K562 (cell line): ENCODE data around the gene BCAS1. TPM values are rescaled to one million over a fixed set of nuclear protein-coding genes. Genes with fewer than 3 reads are reported as not detected.

Source experiments
- ATAC-seq: fragments of 200-7000 bp; cut with Tn5 transposase; 3 replicates; pipeline ENCODE4 v1.9.1; 2020; ENCODE audit warnings: moderate library complexity
- BruUV-seq: library from RNA; stranded (reverse); fragments of 400-500 nt; replicated peaks from 2 replicates; lab custom pipeline; 2021; lab: Mats Ljungman, UMichigan
- CTCF ChIA-PET: fragments of 300-600 bp; formaldehyde crosslinking; extraction: SDS; loops from one replicate; lab custom pipeline; 2021; ENCODE audit warnings: low intra/inter-chr PET ratio; lab: Yijun Ruan, JAX
- POLR2A ChIA-PET: fragments of 300-600, 350-650 bp; sonication (Branson Sonifier 250); formaldehyde crosslinking; extraction: SDS; loops from one replicate; lab custom pipeline; 2021; ENCODE audit warnings: antibody characterized with exemption, inconsistent platforms; lab: Yijun Ruan, JAX
- DNase-seq, 4 experiments: peaks; one replicate each; pipeline versions ENCODE4 v3.0.0 to v3.0.0-alpha.2; 2011 to 2018; ENCODE audit warnings: low spot score in 3 of 4, mixed read lengths in 3 of 4; ENCODE audit errors: extremely low read depth in 1 of 4
- FAIRE-seq: peaks from 2 replicates; lab custom pipeline; 2011; peaks lifted over from hg19 to GRCh38; lab: Jason Lieb, UNC
- H2AFZ ChIP-seq: 2 replicates; pipeline ENCODE4 v1.6.0; 2011; ENCODE audit warnings: low read depth, low read length, control low read depth, inconsistent platforms
- H3K27ac ChIP-seq: fragments of 200-600 bp; 3 replicates; pipeline ENCODE4 v1.8.0; 2011; ENCODE audit warnings: low read depth, mild to moderate bottlenecking, control low read depth, inconsistent platforms, low read length, moderate library complexity, mixed read lengths; ENCODE audit errors: extremely low read depth
- H3K27me3 ChIP-seq, 2 experiments: fragments of 300-600 bp in 1 of 2; 2 replicates in 1 of 2; 3 replicates in 1 of 2; pipeline versions ENCODE4 v1.6.0 to v1.8.0; 2011; ENCODE audit warnings: inconsistent platforms in 2 of 2, low read length in 2 of 2, mild to moderate bottlenecking in 1 of 2, mixed read lengths in 1 of 2, moderate library complexity in 1 of 2; ENCODE audit not compliant: control insufficient read depth in 2 of 2, insufficient read depth in 2 of 2
- H3K36me3 ChIP-seq: fragments of 300-600 bp; 3 replicates; pipeline ENCODE4 v1.8.0; 2011; ENCODE audit warnings: mild to moderate bottlenecking, low read length, inconsistent platforms; ENCODE audit not compliant: control insufficient read depth, insufficient read depth
- H3K4me1 ChIP-seq, 2 experiments: fragments of 200-600 bp in 1 of 2; replicated peaks in 1 of 2; 2 replicates in 1 of 2; 3 replicates in 1 of 2; pipeline versions ENCODE4 v1.5.1 to v1.8.0; 2011; ENCODE audit warnings: inconsistent platforms in 2 of 2, low read length in 2 of 2, mild to moderate bottlenecking in 1 of 2, mixed read lengths in 1 of 2, moderate library complexity in 1 of 2; ENCODE audit not compliant: control insufficient read depth in 2 of 2, insufficient read depth in 2 of 2
- H3K4me2 ChIP-seq: 2 replicates; pipeline ENCODE4 v1.6.1; 2011; ENCODE audit warnings: low read length, control low read depth, inconsistent platforms, mixed read lengths; ENCODE audit not compliant: insufficient read depth
- H3K4me3 ChIP-seq: fragments of 200-600 bp; sonication (generic), shearing (Covaris generic); 2 replicates; pipeline ENCODE4 v1.5.1; 2016; ENCODE audit warnings: control low read depth, inconsistent platforms
- H3K79me2 ChIP-seq: fragments of 200-600 bp; 3 replicates; pipeline ENCODE4 v1.8.0; 2011; ENCODE audit warnings: low read length, inconsistent platforms; ENCODE audit not compliant: control insufficient read depth, insufficient read depth
- H3K9ac ChIP-seq, 2 experiments: 2 replicates each; pipeline versions ENCODE4 v1.6.0 to v1.6.1; 2011; ENCODE audit warnings: low read depth in 2 of 2, low read length in 2 of 2, control low read depth in 1 of 2, inconsistent platforms in 1 of 2, mild to moderate bottlenecking in 1 of 2, mixed read lengths in 1 of 2; ENCODE audit not compliant: insufficient read depth in 1 of 2
- H3K9me1 ChIP-seq: one replicate; pipeline ENCODE4 v1.6.0; 2011; ENCODE audit warnings: inconsistent platforms, mild to moderate bottlenecking, low read length, moderate library complexity; ENCODE audit not compliant: control insufficient read depth, insufficient read depth
- H3K9me3 ChIP-seq: replicated peaks from 2 replicates; pipeline ENCODE4 v1.5.1; 2011; ENCODE audit warnings: low read depth, low read length, inconsistent platforms; ENCODE audit not compliant: control insufficient read depth, insufficient read depth
- H4K20me1 ChIP-seq: replicated peaks from 2 replicates; pipeline ENCODE4 v1.6.1; 2011; ENCODE audit warnings: low read length, inconsistent platforms, mixed read lengths; ENCODE audit not compliant: control insufficient read depth, insufficient read depth
- COPS2 ChIP-seq: fragments of 450-650 bp; conservative IDR thresholded peaks from 2 replicates; pipeline ENCODE4 v1.6.1; 2016; ENCODE audit warnings: mild to moderate bottlenecking, moderate library complexity
- CXXC5 ChIP-seq: fragments of 250-450 bp; sonication (Bioruptor Pico); IDR thresholded peaks from 2 replicates; pipeline ENCODE4 v1.8.0; 2022; ENCODE audit warnings: inconsistent platforms, mild to moderate bottlenecking, moderate library complexity
- EWSR1 ChIP-seq: fragments of 450-650 bp; IDR thresholded peaks from 2 replicates; pipeline ENCODE4 v1.6.1; 2018; ENCODE audit warnings: borderline replicate concordance, mild to moderate bottlenecking, low read depth, moderate library complexity; ENCODE audit not compliant: partially characterized antibody
- KDM5B ChIP-seq: fragments of 200-600 bp; sonication (generic); IDR thresholded peaks from 2 replicates; pipeline ENCODE4 v1.6.1; 2012; ENCODE audit warnings: low read depth, mild to moderate bottlenecking, moderate library complexity, low read length, control low read depth, inconsistent platforms; ENCODE audit not compliant: insufficient replicate concordance
- PURB ChIP-seq: sonication (generic); formaldehyde crosslinking; IDR thresholded peaks from 2 replicates; pipeline ENCODE4 v1.9.0; 2021; ENCODE audit warnings: low read depth, mild to moderate bottlenecking, missing genetic modification reagents
- RBM22 ChIP-seq: fragments of 200-400 bp; formaldehyde crosslinking; IDR thresholded peaks from 2 replicates; pipeline ENCODE4 v1.6.1; 2018; ENCODE audit warnings: low read length, low read depth; ENCODE audit not compliant: poor library complexity, severe bottlenecking
- RNF2 ChIP-seq: sonication (generic); IDR thresholded peaks from 2 replicates; pipeline ENCODE4 v1.6.1; 2016
- ZEB2 ChIP-seq: fragments of 450-650 bp; IDR thresholded peaks from 2 replicates; pipeline ENCODE4 v1.6.1; 2016
- ZFP1 ChIP-seq: fragments of 450-650 bp; formaldehyde crosslinking; IDR thresholded peaks from 2 replicates; pipeline ENCODE4 v1.4.0; 2020; ENCODE audit warnings: mild to moderate bottlenecking, mixed read lengths
- ZNF146 ChIP-seq: IDR thresholded peaks from one replicate; pipeline ENCODE4 v1.6.1; 2018; ENCODE audit warnings: missing compliant biosample characterization; ENCODE audit not compliant: unreplicated experiment
- ZNF23 ChIP-seq: fragments of 250-450 bp; sonication (Bioruptor Pico); IDR thresholded peaks from 2 replicates; pipeline ENCODE4 v1.4.0; 2020; ENCODE audit warnings: mild to moderate bottlenecking
- ZNF232 ChIP-seq: sonication (generic); formaldehyde crosslinking; IDR thresholded peaks from 2 replicates; pipeline ENCODE4 v1.8.0; 2022; ENCODE audit warnings: mild to moderate bottlenecking, missing genetic modification reagents
- ZNF263 ChIP-seq: sonication (generic); formaldehyde crosslinking; IDR thresholded peaks from 2 replicates; pipeline ENCODE4 v1.8.0; 2022; ENCODE audit warnings: mild to moderate bottlenecking, missing genetic modification reagents, borderline replicate concordance
- ZNF436 ChIP-seq: fragments of 250-450, 450-650 bp; sonication (Bioruptor Pico); formaldehyde crosslinking; IDR thresholded peaks from 2 replicates; pipeline ENCODE4 v1.7.0; 2020; ENCODE audit warnings: mild to moderate bottlenecking
- WGBS: fragments of 100-300 bp; shearing (Covaris generic); methylation state at CpG from one replicate; pipeline ENCODE4 v1.1.6; 2016; ENCODE audit warnings: low coverage, mixed read lengths; ENCODE audit not compliant: insufficient coverage; ENCODE audit errors: missing lambda C conversion rate; 5-methylcytosine and 5-hydroxymethylcytosine counted together
- in situ Hi-C: fragments of 300-500 bp; cut with MboI; formaldehyde crosslinking; loops from 4 replicates; pipeline ENCODE4 v1.15.0; 2018; ENCODE audit warnings: inconsistent platforms, mixed read lengths
- intact Hi-C: fragments of 100-400 bp; cut with micrococcal nuclease; formaldehyde crosslinking; loops from 2 replicates; pipeline ENCODE4 v1.14.2; 2022
- polyA plus RNA-seq, 8 experiments: library from polyadenylated mRNA; depleted of rRNA in 4 of 8; stranded (reverse) in 5 of 8; unstranded in 3 of 8; fragments of >200 nt; fragmentation: Nextera tagmentation in 2 of 8; fragmentation: Illumina TruSeq in 1 of 8; extraction: Ambion mirVana in 2 of 8; extraction: Trizol in 1 of 8; gene quantifications; 2 replicates each; pipeline versions ENCODE4 v1.2.1 to v1.2.3, GENCODE V29; 2011 to 2014; ENCODE audit warnings: inconsistent platforms in 1 of 8, missing spikeins in 1 of 8
- total RNA-seq, 7 experiments: library from RNA; depleted of rRNA in 6 of 7; stranded (reverse); fragments of >200 nt in 6 of 7; fragmentation: Illumina TruSeq in 2 of 7; extraction: Trizol in 2 of 7; gene quantifications; 2 replicates each; pipeline versions ENCODE4 v1.2.1 to v1.2.3, GENCODE V29; 2011 to 2021; ENCODE audit warnings: low replicate concordance in 1 of 7
- TF ChIP-seq, protein P1 (sequence below): fragments of 450-650 bp; formaldehyde crosslinking; IDR thresholded peaks from 2 replicates; pipeline ENCODE4 v1.4.0; 2020; ENCODE audit warnings: mild to moderate bottlenecking, mixed read lengths

Gene BCAS1
- total and polyA plus RNA-seq, 9 of the 15 experiments (the other 6 are each of a cell fraction or from before 2014, with no cell fraction given): 0.18 to 2.3 (median 0.93) TPM

DNA sequence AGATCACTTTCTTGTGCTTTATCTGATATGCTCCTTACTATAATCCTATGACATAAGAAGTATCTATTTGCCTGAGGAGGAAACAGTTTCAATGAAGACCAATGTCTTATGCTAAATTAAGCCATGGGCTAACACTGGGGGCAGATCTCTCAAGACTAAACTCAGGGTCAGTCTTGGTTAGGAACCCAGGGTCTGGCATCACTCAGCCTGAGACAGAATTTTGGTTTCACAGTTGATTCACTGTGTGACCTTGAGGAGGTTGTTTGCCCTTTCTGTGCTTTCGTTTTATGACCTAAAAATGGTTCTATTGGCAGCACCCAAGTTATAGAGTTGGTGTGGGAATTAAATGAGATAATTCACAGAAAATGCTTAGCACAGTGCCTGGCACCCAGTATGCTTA lies 4.9 kb upstream of the BCAS1 start:
- ATAC-seq (no peak), DNase-seq (no peak), FAIRE-seq (no peak)
- Histone ChIP-seq H3K36me3 (no peaks in the 10 kb centered on the region), H3K4me3 (no peak overlapping the region), H3K9ac (no peak overlapping the region), H4K20me1 (no peaks in the 10 kb centered on the region), H3K9me3 (peaks cover 1% of the 10 kb centered on the region; the same call in 1 of the 2 replicates), H3K27me3 (peaks cover 2 to 11% of the 10 kb centered on the region in 2 experiments; a peak in 2 of 5 replicates), H2AFZ (no peak overlapping the region), H3K4me2 (no peak overlapping the region), H3K9me1 (no peaks in the 10 kb centered on the region), H3K79me2 (no peaks in the 10 kb centered on the region), H3K4me1 (peaks cover 0 to 2% of the 10 kb centered on the region in 2 experiments; a peak in 2 of 5 replicates), H3K27ac (no peak overlapping the region)
- in situ Hi-C loops: no loop called here
- TF ChIP-seq ZNF263 (CRISPR knock-in tag) (no peak), ZNF232 (CRISPR knock-in tag) (no peak), COPS2 (no peak), RNF2 (no peak), CXXC5 (CRISPR knock-in tag) (no peak), EWSR1 (no peak), ZNF146 (no peak), ZNF436 (CRISPR knock-in tag) (no peak), ZNF23 (CRISPR knock-in tag) (no peak), PURB (CRISPR knock-in tag) (no peak), ZFP1 (CRISPR knock-in tag) (no peak), ZEB2 (no peak), KDM5B (no peak), RBM22 (no peak)
- TF ChIP-seq, protein P1, sequence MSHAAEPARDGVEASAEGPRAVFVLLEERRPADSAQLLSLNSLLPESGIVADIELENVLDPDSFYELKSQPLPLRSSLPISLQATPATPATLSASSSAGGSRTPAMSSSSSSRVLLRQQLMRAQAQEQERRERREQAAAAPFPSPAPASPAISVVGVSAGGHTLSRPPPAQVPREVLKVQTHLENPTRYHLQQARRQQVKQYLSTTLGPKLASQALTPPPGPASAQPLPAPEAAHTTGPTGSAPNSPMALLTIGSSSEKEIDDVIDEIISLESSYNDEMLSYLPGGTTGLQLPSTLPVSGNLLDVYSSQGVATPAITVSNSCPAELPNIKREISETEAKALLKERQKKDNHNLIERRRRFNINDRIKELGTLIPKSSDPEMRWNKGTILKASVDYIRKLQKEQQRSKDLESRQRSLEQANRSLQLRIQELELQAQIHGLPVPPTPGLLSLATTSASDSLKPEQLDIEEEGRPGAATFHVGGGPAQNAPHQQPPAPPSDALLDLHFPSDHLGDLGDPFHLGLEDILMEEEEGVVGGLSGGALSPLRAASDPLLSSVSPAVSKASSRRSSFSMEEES (CRISPR knock-in tag): no peak
- BruUV-seq: no TSS peak
- 0% methylated on average over 1 of the region's 1 CpG for WGBS
- intact Hi-C loops: no loop called here
- POLR2A ChIA-PET: no interaction called here
- CTCF ChIA-PET: no interaction called here
